Ovary (tissue), 9 donors: Measurements from ENCODE around the gene CCDC12. TPM values are rescaled to one million over a fixed set of nuclear protein-coding genes. Genes with fewer than 3 reads are reported as not detected.

Source experiments
- DNase-seq, 5 donors: peaks; one replicate each; pipeline ENCODE4 v3.0.0-alpha.2; 2019 to 2020
- H3K27ac ChIP-seq, 2 donors: fragments of 200-600 bp; one replicate each; pipeline versions ENCODE4 v1.5.1 to v1.8.0; 2019 to 2022
- H3K27me3 ChIP-seq: fragments of 200-600 bp; one replicate; pipeline ENCODE4 v1.8.0; 2022
- H3K36me3 ChIP-seq: fragments of 200-600 bp; sonication (generic); one replicate; pipeline ENCODE4 v1.5.1; 2019
- H3K4me1 ChIP-seq: one replicate; pipeline ENCODE4 v1.8.1; 2013; ENCODE audit warnings: mild to moderate bottlenecking, moderate library complexity; ENCODE audit not compliant: insufficient read depth
- H3K4me3 ChIP-seq: fragments of 200-600 bp; sonication (generic); one replicate; pipeline ENCODE4 v1.5.1; 2017
- H3K9me3 ChIP-seq, 2 donors: fragments of 200-600 bp in 1 of 2; sonication (generic) in 1 of 2; one replicate each; pipeline versions ENCODE4 v1.5.1 to v1.8.1; 2013 to 2019; ENCODE audit warnings: mild to moderate bottlenecking in 1 of 2, moderate library complexity in 1 of 2
- EP300 ChIP-seq: sonication (generic); formaldehyde crosslinking; IDR thresholded peaks from one replicate; pipeline ENCODE4 v1.6.1; 2017; ENCODE audit warnings: antibody characterized with exemption
- POLR2A ChIP-seq: fragments of 450-650 bp; IDR thresholded peaks from one replicate; pipeline ENCODE4 v1.6.1; 2017; ENCODE audit warnings: antibody characterized with exemption, mild to moderate bottlenecking, moderate library complexity
- WGBS, 3 donors: extraction: QIAGEN DNeasy Blood & Tissue Kit in 1 of 3; methylation state at CpG; one replicate each; pipeline versions ENCODE4 v1.1.5 to v1.1.7; 2013 to 2017; 5-methylcytosine and 5-hydroxymethylcytosine counted together
- intact Hi-C, 4 donors: fragments of 100-400 bp; cut with DNase I; formaldehyde crosslinking; loops; one replicate each; pipeline versions ENCODE4 v1.11.0 to v1.15.1; 2022 to 2023
- polyA plus RNA-seq, 2 donors: library from polyadenylated mRNA; stranded (reverse); fragments of 200-250 nt in 1 of 2; fragments of 350-450 nt in 1 of 2; fragmentation: Illumina TruSeq in 1 of 2; extraction: RNeasy Lipid Tissue Mini Kit (QIAGEN cat#74804) in 1 of 2; gene quantifications; one replicate each; pipeline ENCODE4 v1.2.3, GENCODE V29; 2013 to 2014
- total RNA-seq, 7 donors: library from RNA; depleted of rRNA in 2 of 7; stranded (reverse); fragments of >200 nt in 2 of 7; fragmentation: NEBNext Ultra II Directional in 3 of 7; extraction: Animal tissue kit (Norgen Biotek cat#: 25700) in 3 of 7; gene quantifications; one replicate each; pipeline versions ENCODE4 v1.1.0 to v1.2.4, GENCODE V29; 2016 to 2023
- TF ChIP-seq, protein P1 (sequence below), 3 donors: fragments of 450-650 bp in 2 of 3; fragments of 200-600 bp in 1 of 3; IDR thresholded peaks; one replicate each; pipeline versions ENCODE4 v1.5.1 to v1.8.0; 2016 to 2022; ENCODE audit warnings: antibody characterized with exemption in 3 of 3, mild to moderate bottlenecking in 1 of 3
- donor health status: DM: no; HTN: no; CAD: no; lungs with moderate emphysema.
- donor health status: DM: no; HTN: no; CAD: no.
- donor health status: Bipolar disorder and iron deficiency.
- donor health status: DM: yes; HTN: yes; CAD: no.
- donor health status: DM: no; HTN: no; CAD: no.
- donor health status: DM: yes; HTN: yes; CAD: no.

The CCDC12 gene
- total and polyA plus RNA-seq, 9 donors = 32.2 to 66.7 (median 42.3) TPM

DNA sequence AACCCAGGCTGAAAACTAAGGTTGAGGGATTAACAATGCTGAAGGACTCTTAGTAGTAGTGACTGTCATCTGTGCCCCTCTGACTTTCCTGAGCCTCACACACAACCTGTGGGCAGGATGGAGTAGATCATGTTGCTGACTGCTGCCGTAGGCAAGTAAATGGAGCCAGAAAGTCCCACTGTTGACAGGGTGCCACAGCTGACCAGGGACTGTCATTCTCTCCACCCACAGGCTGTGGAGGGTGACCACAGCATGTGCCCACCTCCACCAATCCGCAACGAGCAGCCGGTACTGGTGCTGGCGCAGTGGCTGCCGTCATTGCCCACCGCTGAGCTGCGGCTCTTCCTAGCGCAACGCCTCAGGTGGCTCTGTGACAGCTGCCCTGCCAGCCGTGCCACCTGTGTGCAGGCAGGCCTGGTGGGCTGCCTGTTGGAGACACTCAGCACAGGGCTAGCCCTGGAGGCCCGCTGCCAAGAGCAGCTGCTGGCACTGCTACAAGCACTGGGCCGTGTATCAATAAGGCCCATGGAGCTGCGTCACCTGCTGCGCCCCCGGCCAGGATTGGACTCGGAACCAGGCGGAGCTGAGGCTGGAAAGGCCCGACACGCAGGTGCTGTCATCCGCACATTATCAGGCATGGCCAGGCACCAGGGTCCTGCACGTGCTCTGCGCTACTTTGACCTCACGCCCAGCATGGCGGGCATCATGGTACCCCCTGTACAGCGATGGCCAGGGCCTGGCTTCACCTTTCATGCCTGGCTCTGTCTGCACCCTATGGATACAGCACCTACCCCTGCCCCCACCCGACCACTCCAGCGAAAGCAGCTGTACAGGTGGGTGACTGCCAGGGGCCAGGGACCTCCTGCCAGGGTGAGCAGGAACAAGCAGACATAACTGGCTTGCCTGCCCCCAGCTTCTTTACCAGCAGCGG is 18.5 kb upstream of the CCDC12 start:
- Histone ChIP-seq H3K27me3 (no peaks in the 10 kb centered on the region), H3K4me3 (no peak overlapping the region), H3K36me3 (no peaks in the 10 kb centered on the region), H3K27ac (no peak overlapping the region), H3K4me1 (no peaks in the 10 kb centered on the region), H3K9me3 (no peaks in the 10 kb centered on the region)
- TF ChIP-seq EP300 = no peak
- TF ChIP-seq POLR2A = no peak
- TF ChIP-seq, protein P1, sequence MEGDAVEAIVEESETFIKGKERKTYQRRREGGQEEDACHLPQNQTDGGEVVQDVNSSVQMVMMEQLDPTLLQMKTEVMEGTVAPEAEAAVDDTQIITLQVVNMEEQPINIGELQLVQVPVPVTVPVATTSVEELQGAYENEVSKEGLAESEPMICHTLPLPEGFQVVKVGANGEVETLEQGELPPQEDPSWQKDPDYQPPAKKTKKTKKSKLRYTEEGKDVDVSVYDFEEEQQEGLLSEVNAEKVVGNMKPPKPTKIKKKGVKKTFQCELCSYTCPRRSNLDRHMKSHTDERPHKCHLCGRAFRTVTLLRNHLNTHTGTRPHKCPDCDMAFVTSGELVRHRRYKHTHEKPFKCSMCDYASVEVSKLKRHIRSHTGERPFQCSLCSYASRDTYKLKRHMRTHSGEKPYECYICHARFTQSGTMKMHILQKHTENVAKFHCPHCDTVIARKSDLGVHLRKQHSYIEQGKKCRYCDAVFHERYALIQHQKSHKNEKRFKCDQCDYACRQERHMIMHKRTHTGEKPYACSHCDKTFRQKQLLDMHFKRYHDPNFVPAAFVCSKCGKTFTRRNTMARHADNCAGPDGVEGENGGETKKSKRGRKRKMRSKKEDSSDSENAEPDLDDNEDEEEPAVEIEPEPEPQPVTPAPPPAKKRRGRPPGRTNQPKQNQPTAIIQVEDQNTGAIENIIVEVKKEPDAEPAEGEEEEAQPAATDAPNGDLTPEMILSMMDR (IDR thresholded peaks at IDR 0.05) = no peak
- 89 to 93% (median 92%) methylated on average over 23 to 29 of the region's 29 CpGs for WGBS, 3 donors
- intact Hi-C loops = loop anchor here in 1 of 4 donors (5.0 kb wide), 1 partner anchor 73 kb away; no protein-coding TSS in a partner anchor
- peak in 1 of 5 donors; percentile 31 for DNase-seq

DNA sequence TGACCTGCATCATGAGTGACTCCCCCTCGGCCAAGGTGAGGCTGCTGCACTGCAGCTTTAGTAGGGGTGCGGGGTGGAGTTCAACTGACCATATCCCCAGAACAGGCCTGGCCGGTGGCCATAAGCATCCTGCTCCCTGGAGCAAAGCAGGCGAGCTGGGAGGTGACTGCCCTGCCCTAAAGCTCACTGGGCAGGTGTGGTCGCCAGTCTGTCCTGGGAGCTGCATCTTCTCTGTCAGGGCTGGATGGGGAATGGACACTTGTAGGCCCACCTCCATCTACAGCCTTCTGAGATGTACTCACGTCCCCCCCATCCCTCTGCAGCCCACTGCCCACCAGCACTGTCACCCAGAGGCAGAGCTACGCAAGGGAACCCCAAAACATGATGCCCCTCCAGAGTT is 17.4 kb upstream of the CCDC12 start:
- H3K27me3 ChIP-seq = no peaks in the 10 kb centered on the region
- no peak for TF ChIP-seq EP300
- TF ChIP-seq, protein P1 (IDR thresholded peaks at IDR 0.05) = no peak
- TF ChIP-seq POLR2A = no peak
- WGBS, 3 donors = 86 to 90% (median 89%) methylated on average over 7 of the region's 7 CpGs
- no peak overlapping the region for H3K4me3 ChIP-seq
- H3K9me3 ChIP-seq = no peaks in the 10 kb centered on the region
- H3K36me3 ChIP-seq = no peaks in the 10 kb centered on the region
- H3K27ac ChIP-seq = no peak overlapping the region
- intact Hi-C loops = no loop called here
- H3K4me1 ChIP-seq = no peaks in the 10 kb centered on the region
- DNase-seq = no peak

DNA sequence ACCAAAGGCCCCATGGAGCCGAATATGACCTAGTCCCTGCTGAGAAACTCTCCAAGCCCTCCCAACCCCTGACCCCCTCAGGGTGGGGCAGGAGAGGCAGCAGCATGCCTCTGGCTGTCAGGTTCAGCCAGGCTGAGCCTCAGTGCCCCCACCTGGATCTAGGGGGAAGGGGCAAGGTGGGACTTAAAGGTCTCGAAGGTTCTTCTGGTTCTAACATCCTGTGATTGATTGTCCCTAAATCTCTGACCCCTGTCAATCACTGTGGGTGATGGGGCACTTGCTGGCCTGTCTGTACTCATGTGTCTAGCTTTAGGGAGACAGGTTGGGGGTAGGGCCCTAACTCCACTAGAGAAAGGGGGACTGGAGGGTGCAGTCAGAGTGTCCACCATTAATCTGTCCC is 16.7 kb upstream of the CCDC12 start:
- no peaks in the 10 kb centered on the region for H3K4me1 ChIP-seq
- no peaks in the 10 kb centered on the region for H3K36me3 ChIP-seq
- no peak overlapping the region for H3K4me3 ChIP-seq
- 76 to 92% (median 77%) methylated on average over 2 of the region's 2 CpGs for WGBS, 3 donors
- no peaks in the 10 kb centered on the region for H3K9me3 ChIP-seq
- intact Hi-C loops = no loop called here
- no peak for TF ChIP-seq POLR2A
- TF ChIP-seq, protein P1 (IDR thresholded peaks at IDR 0.05) = no peak
- TF ChIP-seq EP300 = no peak
- DNase-seq = no peak
- no peaks in the 10 kb centered on the region for H3K27me3 ChIP-seq
- no peak overlapping the region for H3K27ac ChIP-seq

DNA sequence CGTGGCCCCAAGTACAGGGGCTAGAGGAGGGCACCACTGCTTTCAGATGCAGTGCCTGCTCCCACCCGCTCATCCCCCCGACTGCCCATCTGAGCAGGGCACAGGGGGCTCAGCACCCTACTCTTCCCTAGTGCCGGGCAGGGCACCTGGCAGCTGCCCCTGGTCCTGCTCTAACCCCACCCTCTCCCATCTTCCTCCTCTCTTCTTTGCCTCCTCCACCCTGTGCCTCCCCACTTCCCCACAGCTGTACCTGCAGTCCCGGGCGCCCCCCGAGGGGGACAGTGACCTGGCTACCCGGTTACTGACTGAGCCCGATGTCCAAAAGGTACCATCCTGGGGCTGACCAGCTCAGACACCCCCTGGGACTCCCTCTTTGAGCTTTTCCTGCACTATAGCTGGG is 15.7 kb upstream of the CCDC12 start:
- H3K4me1 ChIP-seq = no peaks in the 10 kb centered on the region
- WGBS, 3 donors = 84 to 94% (median 87%) methylated on average over 9 of the region's 9 CpGs
- TF ChIP-seq EP300 = no peak
- TF ChIP-seq POLR2A = no peak
- TF ChIP-seq, protein P1 (IDR thresholded peaks at IDR 0.05) = no peak
- H3K4me3 ChIP-seq = no peak overlapping the region
- no peaks in the 10 kb centered on the region for H3K27me3 ChIP-seq
- H3K27ac ChIP-seq = no peak overlapping the region
- no peaks in the 10 kb centered on the region for H3K36me3 ChIP-seq
- intact Hi-C loops = no loop called here
- no peaks in the 10 kb centered on the region for H3K9me3 ChIP-seq
- DNase-seq = no peak
